ENCODE results near the gene DACT3.
A peak's percentile ranks its signal among the peaks of the same experiment; 100 is the strongest.
"Not testable (repeated sequence)": the region's sequence is repeated elsewhere in the genome, so short reads cannot be mapped to it uniquely, and the experiment has no call there.

Gene DACT3

DNA sequence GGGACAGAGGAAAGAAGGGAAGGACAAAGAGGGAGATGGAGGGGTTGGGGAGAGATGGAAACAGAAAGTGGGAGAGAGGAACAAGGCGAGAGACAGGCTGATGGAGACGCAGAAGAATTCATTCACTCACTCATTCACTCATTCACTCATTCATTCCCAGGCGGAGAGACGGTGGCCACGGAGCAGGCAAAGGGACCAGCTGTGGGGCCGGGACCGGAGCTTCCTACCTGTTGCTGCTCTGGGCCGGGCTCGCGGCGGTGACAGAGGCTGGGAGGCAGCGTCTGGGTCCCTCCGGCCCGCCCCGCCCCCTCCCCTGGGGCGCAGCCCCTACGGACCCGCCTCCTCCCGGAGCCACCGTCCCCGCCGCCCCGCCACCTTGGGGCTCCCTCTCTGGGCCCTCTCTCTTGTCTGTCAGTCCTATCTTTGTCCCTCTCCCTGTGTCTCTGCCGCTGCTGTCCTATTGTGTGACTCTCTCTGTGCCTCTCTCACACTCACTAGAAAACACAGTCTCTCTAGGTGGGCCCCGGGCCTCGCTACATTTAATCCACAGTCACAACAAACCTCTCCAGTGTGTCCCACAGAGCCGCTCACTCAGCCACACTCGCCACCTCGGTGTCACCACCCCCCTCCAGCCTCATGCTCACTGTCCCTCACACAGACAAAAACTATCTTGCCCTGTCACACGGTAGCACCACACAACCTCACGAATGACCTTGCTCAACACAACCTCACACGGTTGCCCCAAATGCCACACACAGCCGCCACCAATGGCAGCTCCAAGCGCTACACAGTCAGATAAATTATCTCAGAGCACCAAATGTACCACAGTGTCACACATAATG is 24.8 kb downstream of the DACT3 start, which contains the start of gene GNG8:
TSS of gene GNG8 (minus strand) at position 283 of the 842 bp plus-strand sequence. CDS start 1,520 bp downstream, outside the sequence.
- no peak for DNase-seq (ENCODE audit: low read depth)
- no peak within 1 kb of the TSS for H3K4me3 ChIP-seq (ENCODE audit: low read depth, low read length)

DNA sequence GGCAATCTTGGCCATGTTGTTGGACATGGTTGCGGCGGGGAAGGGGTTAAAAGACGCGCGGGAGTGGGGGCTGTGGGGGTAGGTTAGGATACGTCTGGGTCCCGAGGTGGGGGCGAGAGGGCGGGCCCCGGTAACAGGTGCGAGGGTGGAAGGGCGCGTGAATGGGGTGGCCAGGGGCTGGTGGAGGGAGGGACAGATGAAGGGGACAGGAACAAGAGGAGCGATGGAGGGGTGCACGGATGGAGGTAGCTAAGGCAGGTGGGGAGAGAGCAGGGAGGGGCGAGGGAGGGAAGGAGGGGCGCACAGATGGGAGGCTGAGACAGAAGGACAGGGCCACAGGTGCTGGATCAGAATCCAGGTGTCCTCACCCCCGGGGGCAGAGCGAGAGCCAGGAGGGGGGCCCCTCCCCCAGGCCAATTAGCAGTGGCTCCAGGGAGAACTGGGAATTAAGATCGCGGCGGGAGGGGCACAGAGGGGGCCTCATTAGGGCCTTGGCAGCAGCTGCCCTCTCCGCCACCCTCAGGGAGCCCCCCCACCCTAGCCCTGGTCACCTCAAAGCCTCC is 26.2 kb downstream of the DACT3 start:
- peak overlapping the region; percentile 36 for H3K4me3 ChIP-seq (ENCODE audit: low read depth, low read length)
- no peak for DNase-seq (ENCODE audit: low read depth)

DNA sequence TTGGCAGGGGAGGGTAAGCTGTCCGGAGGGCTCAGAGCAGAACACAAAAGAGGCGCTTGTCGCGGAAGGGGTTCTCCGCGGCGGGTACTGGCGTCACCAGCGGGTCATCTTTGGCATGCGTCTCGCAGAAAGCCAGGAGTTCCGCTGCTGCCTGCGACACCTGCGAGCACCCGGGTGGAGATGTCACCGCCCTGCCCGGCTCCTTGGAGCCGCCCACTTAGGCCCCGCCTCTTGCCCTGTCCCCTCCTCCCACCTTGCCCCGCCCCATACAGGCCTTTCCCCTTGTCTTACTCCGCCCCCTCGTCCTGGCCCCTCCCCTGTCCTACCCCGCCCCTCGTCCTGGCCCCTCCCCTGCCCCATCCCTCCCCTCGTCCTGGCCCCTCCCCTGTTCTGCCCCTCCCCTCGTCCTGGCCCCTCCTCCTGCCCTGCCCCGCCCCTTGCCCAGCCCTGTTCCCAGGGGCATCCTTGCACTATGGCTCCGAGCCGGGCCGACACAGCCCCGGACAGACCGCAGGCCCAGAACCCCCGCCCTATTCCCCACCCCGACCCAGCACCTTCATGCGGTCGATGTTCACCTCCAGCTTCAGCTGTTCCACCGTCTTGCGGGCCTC is 26.8 kb downstream of the DACT3 start:
- DNase-seq (ENCODE audit: low read depth) = peak; percentile 66
- H3K4me3 ChIP-seq (ENCODE audit: low read depth, low read length) = peak overlapping the region; percentile 43

- DNase-seq (ENCODE audit: low read depth) = no peak
- H3K4me3 ChIP-seq (ENCODE audit: low read depth, low read length) = no peak overlapping the region
Observed at GRCh38 chr19:46633130-46633529, 27.9 kb downstream of the DACT3 start.

DNA sequence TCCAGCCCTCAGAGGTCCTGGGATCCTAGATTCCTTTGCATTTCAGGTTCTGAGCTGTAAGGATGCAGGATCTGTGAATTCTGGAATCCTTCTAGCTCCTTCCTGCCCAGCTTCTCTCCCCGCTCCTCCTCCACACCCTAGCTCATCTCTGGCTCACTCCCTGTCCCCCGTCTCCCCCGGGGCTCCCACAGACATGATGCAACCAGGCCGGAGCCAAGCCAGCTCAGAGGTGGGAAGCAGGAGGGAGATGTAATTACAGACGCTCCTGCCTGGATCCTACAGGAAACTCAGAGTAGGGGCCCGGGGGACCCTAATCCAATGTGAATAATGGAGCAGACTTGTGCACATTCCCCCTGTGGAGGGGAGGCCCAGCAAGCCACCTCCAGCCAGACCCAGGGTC is 29.5 kb downstream of the DACT3 start:
- H3K4me3 ChIP-seq (ENCODE audit: low read depth, low read length) = no peak overlapping the region
- no peak for DNase-seq (ENCODE audit: low read depth)

GRCh38 chr19:46630586-46631205 is 30.3 kb downstream of the DACT3 start:
- no peak overlapping the region for H3K4me3 ChIP-seq (ENCODE audit: low read depth, low read length)
- DNase-seq (ENCODE audit: low read depth) = no peak

- no peak overlapping the region for H3K4me3 ChIP-seq (ENCODE audit: low read depth, low read length)
- no peak for DNase-seq (ENCODE audit: low read depth)
Observed at GRCh38 chr19:46629546-46630025, 31.4 kb downstream of the DACT3 start.

GRCh38 chr19:46628970-46629369 is 32.0 kb downstream of the DACT3 start:
- DNase-seq (ENCODE audit: low read depth); H3K4me3 ChIP-seq (ENCODE audit: low read depth, low read length): not testable (repeated sequence)

DNA sequence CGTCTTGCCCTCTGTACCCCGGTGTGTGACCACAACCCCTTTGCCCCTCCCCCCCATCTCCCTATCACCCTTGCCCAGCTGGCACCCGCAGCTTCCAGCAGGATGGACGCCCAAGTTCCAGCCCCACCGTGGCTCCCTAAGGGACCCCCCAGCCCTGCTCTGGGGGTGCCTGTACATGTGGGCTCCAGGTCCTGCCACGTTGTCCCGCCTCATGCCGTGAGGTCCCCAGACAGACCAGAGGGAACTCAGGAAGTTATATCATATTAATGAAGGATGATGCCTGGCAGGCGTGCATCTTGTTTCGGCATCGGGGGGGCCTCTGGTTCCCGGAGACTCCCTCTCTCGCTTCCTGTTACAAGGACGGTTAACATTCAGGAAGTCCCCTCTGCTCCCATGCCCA is 34.5 kb downstream of the DACT3 start:
- no peak for DNase-seq (ENCODE audit: low read depth)
- no peak overlapping the region for H3K4me3 ChIP-seq (ENCODE audit: low read depth, low read length)

DNA sequence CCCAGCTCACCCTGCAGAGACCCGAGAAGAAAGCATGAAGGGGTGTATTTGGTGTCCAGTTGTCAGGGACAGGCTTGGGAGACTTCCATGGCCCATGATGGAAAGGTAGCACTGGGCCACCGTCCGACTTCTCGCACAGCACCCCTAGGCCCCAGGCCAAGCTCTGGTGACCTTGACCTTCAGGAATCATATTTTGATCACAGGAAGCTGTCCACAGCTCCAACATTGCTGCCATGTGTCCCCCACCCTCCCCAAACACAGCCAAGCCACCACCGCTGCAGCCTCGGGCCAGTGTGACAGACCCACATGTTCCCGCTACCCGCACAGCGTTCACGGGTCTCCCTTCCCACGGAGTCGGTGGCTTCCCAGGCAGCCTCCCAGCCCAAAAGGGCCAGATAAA is 35.3 kb downstream of the DACT3 start:
- no peak for DNase-seq (ENCODE audit: low read depth)
- no peak overlapping the region for H3K4me3 ChIP-seq (ENCODE audit: low read depth, low read length)

DNA sequence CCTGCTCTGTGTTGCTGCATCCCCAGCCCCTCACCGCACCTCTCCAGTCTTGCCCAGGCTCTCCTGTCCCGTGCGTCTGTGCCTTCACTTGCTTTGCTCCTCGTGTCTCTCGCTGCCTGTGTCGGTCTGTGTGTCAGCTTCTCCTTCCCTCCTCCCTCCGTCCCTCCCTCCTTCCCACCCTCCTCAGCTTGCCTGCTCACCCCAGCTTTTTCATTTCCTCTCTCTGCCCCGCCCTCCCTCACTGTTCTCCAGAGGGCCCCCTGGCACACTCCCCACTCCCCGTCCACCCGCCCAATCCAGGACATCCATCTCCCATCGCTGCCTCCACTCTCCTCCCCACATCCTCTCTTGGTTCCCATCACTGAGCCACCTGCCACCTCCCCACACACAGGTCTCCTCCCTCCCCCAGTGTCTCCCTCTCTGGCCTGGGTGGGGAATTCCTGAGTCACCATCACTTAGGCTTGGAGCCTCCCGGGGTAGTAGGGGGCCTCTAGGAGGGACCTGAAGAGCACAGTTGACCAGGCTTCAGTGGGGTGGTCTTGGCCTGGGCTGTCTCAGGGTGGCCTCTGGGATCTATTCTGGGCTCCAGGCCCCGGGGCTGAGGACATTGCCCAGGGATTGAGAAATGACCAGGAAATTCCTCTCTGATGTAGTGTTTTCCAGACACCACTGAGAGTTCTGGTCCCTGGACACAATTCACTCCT is 35.9 kb downstream of the DACT3 start, which contains the start of gene PTGIR:
TSS of gene PTGIR (minus strand) at position 132 of the 704 bp plus-strand sequence. CDS start 864 bp downstream, outside the sequence.
- peak; percentile 62 for DNase-seq (ENCODE audit: low read depth)
- peak within 1 kb of the TSS; percentile 45 for H3K4me3 ChIP-seq (ENCODE audit: low read depth, low read length)

DNA sequence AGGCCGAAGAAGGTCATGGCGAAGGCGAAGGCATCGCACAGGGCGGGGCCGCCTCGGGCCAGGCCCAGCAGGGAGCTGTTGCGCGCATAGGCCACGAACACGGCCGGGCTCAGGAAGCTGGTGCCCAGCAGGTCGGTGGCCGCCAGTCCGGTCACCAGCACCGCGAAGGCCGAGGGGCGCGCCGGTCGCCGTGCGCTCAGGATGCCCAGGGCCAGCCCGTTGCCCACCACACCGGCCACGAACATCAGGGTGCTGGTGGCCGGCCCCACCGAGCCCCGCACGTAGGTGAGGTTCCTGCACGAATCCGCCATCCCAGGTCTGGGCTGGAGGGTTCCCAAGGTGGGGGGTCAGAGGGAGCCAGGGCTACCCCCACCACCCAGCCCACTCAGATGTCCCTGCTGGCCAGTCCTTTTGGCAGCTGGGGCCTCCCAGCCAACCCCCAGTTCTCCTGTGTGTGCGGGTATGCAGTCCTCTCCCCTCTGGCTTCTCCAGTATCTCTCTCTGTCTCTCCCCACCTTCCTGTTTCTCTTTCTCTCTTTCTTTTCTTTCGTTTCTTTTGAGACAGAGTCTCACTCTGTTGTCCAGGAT is 37.0 kb downstream of the DACT3 start:
- no peak for DNase-seq (ENCODE audit: low read depth)
- peak overlapping the region; percentile 45 for H3K4me3 ChIP-seq (ENCODE audit: low read depth, low read length)

GRCh38 chr19:46622118-46622446 is 38.9 kb downstream of the DACT3 start:
- H3K4me3 ChIP-seq (ENCODE audit: low read depth, low read length) = no peak overlapping the region
- DNase-seq (ENCODE audit: low read depth) = no peak

GRCh38 chr19:46621191-46622117 is 39.5 kb downstream of the DACT3 start:
- H3K4me3 ChIP-seq (ENCODE audit: low read depth, low read length) = no peak overlapping the region
- no peak for DNase-seq (ENCODE audit: low read depth)

- DNase-seq (ENCODE audit: low read depth) = no peak
- H3K4me3 ChIP-seq (ENCODE audit: low read depth, low read length) = no peak overlapping the region
Observed at GRCh38 chr19:46620716-46621115, 40.3 kb downstream of the DACT3 start.

DNA sequence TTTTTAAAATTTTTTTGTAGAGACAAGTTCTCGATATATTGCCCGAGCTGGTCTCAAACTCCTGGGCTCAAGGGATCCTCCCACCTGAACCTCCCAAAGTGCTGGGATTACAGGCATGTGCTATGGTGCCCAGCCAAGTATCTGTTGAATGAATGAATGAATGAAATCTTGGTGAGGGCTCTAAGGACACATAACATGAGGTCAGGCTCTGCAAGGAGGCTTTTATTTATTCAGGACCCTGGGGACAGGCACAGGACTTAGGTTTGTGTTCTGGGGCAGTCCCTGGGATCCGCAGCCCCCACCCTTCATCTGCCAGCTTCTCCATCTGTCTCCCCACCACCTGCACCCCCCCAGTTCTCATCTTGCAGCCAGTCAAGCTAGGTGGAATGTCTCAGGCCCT is 40.7 kb downstream of the DACT3 start:
- DNase-seq (ENCODE audit: low read depth) = no peak

GRCh38 chr19:46618670-46619231 is 42.2 kb downstream of the DACT3 start:
- no peak overlapping the region for H3K4me3 ChIP-seq (ENCODE audit: low read depth, low read length)
- no peak for DNase-seq (ENCODE audit: low read depth)

More for the DNA sequence above, 40.7 kb downstream of the DACT3 start:
- no peak overlapping the region for H3K4me3 ChIP-seq (ENCODE audit: low read depth, low read length)

DNA sequence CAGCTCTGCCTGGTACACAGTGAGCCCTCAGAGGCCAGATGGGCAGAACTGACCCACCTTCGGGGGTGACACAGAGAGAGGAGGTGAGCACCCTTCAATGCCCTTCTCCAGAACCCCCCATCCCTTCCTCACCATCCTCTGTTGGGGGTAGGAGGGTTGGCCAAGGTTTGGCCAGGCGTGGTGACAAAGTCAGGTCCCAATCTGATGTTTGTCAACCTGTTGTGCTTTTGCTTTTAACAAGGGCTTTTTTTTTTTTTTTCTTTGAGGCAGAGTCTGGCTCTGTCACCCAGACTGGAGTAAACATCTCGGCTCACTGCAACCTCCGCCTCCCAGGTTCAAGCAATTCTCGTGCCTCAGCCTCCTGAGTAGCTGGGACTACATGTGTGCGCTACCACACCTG is 43.4 kb downstream of the DACT3 start:
- no peak overlapping the region for H3K4me3 ChIP-seq (ENCODE audit: low read depth, low read length)
- DNase-seq (ENCODE audit: low read depth) = no peak

Measured in skeletal muscle cell (primary cell).